ENCODE results near the gene TIMM22.

DNA sequence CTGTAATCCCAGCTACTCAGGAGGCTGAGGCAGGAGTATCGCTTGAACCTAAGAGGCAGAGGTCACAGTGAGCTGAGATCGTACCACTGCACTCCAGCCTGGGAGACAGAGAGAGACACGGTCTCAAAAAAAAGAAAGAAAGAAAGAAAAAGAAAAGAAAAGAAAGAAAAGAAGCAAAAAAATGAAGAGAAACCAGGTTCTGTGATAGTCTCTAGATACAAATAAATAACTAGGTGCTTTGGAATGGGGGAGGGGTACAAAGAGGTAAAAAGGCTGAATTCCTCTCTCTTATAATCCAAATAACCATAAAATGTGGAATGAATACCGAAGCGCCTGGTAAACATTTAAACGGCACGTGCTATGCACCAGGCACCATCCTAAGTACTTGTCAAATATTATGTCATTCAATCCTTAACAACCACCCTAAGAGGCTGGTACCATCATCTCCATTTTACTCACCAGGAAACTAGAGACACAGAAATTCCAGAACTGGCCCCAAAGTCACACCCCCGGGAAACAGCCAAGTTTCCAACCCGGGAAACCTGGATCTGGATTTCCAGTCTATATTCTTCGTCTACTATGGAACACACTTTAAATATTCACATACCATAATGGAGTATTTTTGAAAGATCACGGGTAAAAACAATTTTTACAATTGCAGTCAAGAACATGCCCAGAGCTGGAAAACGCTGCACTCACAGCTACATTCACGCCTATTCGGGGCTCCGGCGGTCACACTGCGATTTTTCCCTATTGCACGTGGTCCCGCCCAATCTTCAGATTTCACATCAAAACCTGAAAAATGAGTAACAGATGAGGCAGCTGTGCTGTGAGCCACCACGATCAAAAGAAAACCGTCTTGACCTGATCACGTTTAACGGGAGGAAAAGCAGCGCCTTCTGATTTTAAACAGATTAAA lies 27.9 kb upstream of the TIMM22 start:
- TF ChIP-seq, protein P1, sequence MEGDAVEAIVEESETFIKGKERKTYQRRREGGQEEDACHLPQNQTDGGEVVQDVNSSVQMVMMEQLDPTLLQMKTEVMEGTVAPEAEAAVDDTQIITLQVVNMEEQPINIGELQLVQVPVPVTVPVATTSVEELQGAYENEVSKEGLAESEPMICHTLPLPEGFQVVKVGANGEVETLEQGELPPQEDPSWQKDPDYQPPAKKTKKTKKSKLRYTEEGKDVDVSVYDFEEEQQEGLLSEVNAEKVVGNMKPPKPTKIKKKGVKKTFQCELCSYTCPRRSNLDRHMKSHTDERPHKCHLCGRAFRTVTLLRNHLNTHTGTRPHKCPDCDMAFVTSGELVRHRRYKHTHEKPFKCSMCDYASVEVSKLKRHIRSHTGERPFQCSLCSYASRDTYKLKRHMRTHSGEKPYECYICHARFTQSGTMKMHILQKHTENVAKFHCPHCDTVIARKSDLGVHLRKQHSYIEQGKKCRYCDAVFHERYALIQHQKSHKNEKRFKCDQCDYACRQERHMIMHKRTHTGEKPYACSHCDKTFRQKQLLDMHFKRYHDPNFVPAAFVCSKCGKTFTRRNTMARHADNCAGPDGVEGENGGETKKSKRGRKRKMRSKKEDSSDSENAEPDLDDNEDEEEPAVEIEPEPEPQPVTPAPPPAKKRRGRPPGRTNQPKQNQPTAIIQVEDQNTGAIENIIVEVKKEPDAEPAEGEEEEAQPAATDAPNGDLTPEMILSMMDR (IDR thresholded peaks at IDR 0.05 in 2 of 3, conservative IDR thresholded peaks at IDR 0.05 in 1 of 3; ENCODE audit: borderline replicate concordance in 1 of 3, insufficient read depth in 1 of 3, low read depth in 2 of 3, low read length in 2 of 3), result no peak
- TF ChIP-seq POLR2AphosphoS5 (IDR thresholded peaks at IDR 0.05; ENCODE audit: low read depth, low read length) (no peak), REST (IDR thresholded peaks at IDR 0.05; ENCODE audit: low read depth) (no peak), POLR2A (IDR thresholded peaks at IDR 0.05; ENCODE audit: borderline replicate concordance, extremely low read depth, insufficient read depth, insufficient read length) (no peak), SP1 (IDR thresholded peaks at IDR 0.05; ENCODE audit: low read depth) (peak; percentile 42), EZH2phosphoT487 (IDR thresholded peaks at IDR 0.05; ENCODE audit: borderline replicate concordance) (no peak), EZH2 (IDR thresholded peaks at IDR 0.05) (no peak), SIN3A (IDR thresholded peaks at IDR 0.05; ENCODE audit: low read depth) (0 out of 2 replicates have a peak, but pooled peaks have one; percentile 54), RAD21 (IDR thresholded peaks at IDR 0.05; ENCODE audit: low read depth) (0 out of 2 replicates have a peak, but pooled peaks have one; percentile 10), MAX (IDR thresholded peaks at IDR 0.05) (peak; percentile 89)

Measured in HCT116 (cell line).